ENCODE measurements around the gene MTIF3.
"Not testable (repeated sequence)": the region's sequence is repeated elsewhere in the genome, so short reads cannot be mapped to it uniquely, and the experiment has no call there.

MTIF3 gene

GRCh38 chr13:27415116-27415515 is 35.2 kb downstream of the MTIF3 start:
- DNase-seq = no peak

- DNase-seq = no peak
These were observed 39.0 kb downstream of the MTIF3 start for GRCh38 chr13:27411341-27411740.

- no peak for DNase-seq
These were observed 41.4 kb downstream of the MTIF3 start for GRCh38 chr13:27409013-27409412.

GRCh38 chr13:27408074-27408473 is 42.3 kb downstream of the MTIF3 start:
- DNase-seq = no peak

GRCh38 chr13:27406178-27406939 is 44.0 kb downstream of the MTIF3 start:
- DNase-seq = peak in 1 of 56 donors; percentile 3

- DNase-seq = peak in 2 of 56 donors; percentile 4
These were observed 44.7 kb downstream of the MTIF3 start for GRCh38 chr13:27405546-27406134.

- no peak for DNase-seq
These were observed 45.7 kb downstream of the MTIF3 start for GRCh38 chr13:27404680-27405079.

- DNase-seq = no peak
These were observed 46.5 kb downstream of the MTIF3 start for GRCh38 chr13:27403727-27404385.

GRCh38 chr13:27403203-27403678 is 47.1 kb downstream of the MTIF3 start:
- peak in 7 of 56 donors; percentile 6 to 44 (median 23) for DNase-seq

- peak in 4 of 56 donors; percentile 5 to 32 (median 7) for DNase-seq
These were observed 49.2 kb downstream of the MTIF3 start for GRCh38 chr13:27401210-27401609.

- not testable (repeated sequence) for DNase-seq
These were observed 50.0 kb downstream of the MTIF3 start for GRCh38 chr13:27400405-27400804.

GRCh38 chr13:27398360-27398759 is 52.0 kb downstream of the MTIF3 start:
- DNase-seq = no peak

- no peak for DNase-seq
These were observed 54.0 kb downstream of the MTIF3 start for GRCh38 chr13:27396252-27396846.

- no peak for DNase-seq
These were observed 55.3 kb downstream of the MTIF3 start for GRCh38 chr13:27395007-27395510.

GRCh38 chr13:27393101-27393500 is 57.3 kb downstream of the MTIF3 start:
- DNase-seq = no peak

- no peak for DNase-seq
These were observed 58.9 kb downstream of the MTIF3 start for GRCh38 chr13:27391471-27391870.

- DNase-seq = no peak
These were observed 60.5 kb downstream of the MTIF3 start for GRCh38 chr13:27389891-27390290.

- no peak for DNase-seq
These were observed 62.1 kb downstream of the MTIF3 start for GRCh38 chr13:27388241-27388640.
